IPS-20b (cell line): Measurements from ENCODE around the gene ST3GAL6.

Experiments
- H3K27ac ChIP-seq: one replicate; pipeline ENCODE4 v1.5.1; 2013; ENCODE audit warnings: low read length
- H3K27me3 ChIP-seq: 2 replicates; pipeline ENCODE4 v1.6.1; 2013; ENCODE audit warnings: mild to moderate bottlenecking, low read length, inconsistent platforms; ENCODE audit not compliant: insufficient read depth
- H3K36me3 ChIP-seq: 2 replicates; pipeline ENCODE4 v1.6.1; 2013; ENCODE audit warnings: low read depth, mild to moderate bottlenecking, inconsistent platforms, low read length, moderate library complexity; ENCODE audit not compliant: insufficient read depth
- H3K4me1 ChIP-seq: 2 replicates; pipeline ENCODE4 v1.6.1; 2013; ENCODE audit warnings: mild to moderate bottlenecking, control low read depth, inconsistent platforms, low read length, moderate library complexity; ENCODE audit not compliant: insufficient read depth
- H3K4me3 ChIP-seq: 2 replicates; pipeline ENCODE4 v1.5.1; 2013; ENCODE audit warnings: mild to moderate bottlenecking, low read length, inconsistent platforms
- H3K9ac ChIP-seq: 2 replicates; pipeline ENCODE4 v1.6.1; 2013; ENCODE audit warnings: low read depth, mild to moderate bottlenecking, inconsistent platforms, low read length, moderate library complexity
- H3K9me3 ChIP-seq: 2 replicates; pipeline ENCODE4 v1.6.1; 2013; ENCODE audit warnings: mild to moderate bottlenecking, low read depth, low read length, inconsistent platforms; ENCODE audit not compliant: insufficient read depth

Gene ST3GAL6

GRCh38 chr3:98763076-98763475 is at the start of gene ST3GAL6:
ST3GAL6 (plus strand) TSS chr3:98763340; CDS start chr3:98768441, 5,101 bp downstream.
- H3K4me3 ChIP-seq, result no peak within 1 kb of the TSS
- peaks cover 9% of the 10 kb centered on the region; the same call in 1 of the 2 replicates for H3K4me1 ChIP-seq
- no peaks in the 10 kb centered on the region for H3K9me3 ChIP-seq
- H3K36me3 ChIP-seq, result no peaks in the 10 kb centered on the region
- no peak within 1 kb of the TSS for H3K9ac ChIP-seq
- H3K27ac ChIP-seq, result no peak within 1 kb of the TSS
- no peaks in the 10 kb centered on the region for H3K27me3 ChIP-seq

- Histone ChIP-seq H3K4me3 (no peak overlapping the region), H3K36me3 (no peaks in the 10 kb centered on the region), H3K9me3 (no peaks in the 10 kb centered on the region), H3K4me1 (peaks cover 12% of the 10 kb centered on the region; the same call in 1 of the 2 replicates), H3K27ac (no peak overlapping the region), H3K27me3 (no peaks in the 10 kb centered on the region), H3K9ac (no peak overlapping the region)
These were observed 49.2 kb upstream of the ST3GAL6 start for GRCh38 chr3:98713984-98714383.

GRCh38 chr3:98717584-98717983 is 45.6 kb upstream of the ST3GAL6 start:
- H3K4me1 ChIP-seq, result peaks cover 12% of the 10 kb centered on the region; the same call in 1 of the 2 replicates
- H3K27me3 ChIP-seq, result no peaks in the 10 kb centered on the region
- no peaks in the 10 kb centered on the region for H3K9me3 ChIP-seq
- no peak overlapping the region for H3K27ac ChIP-seq
- H3K4me3 ChIP-seq, result no peak overlapping the region
- H3K36me3 ChIP-seq, result no peaks in the 10 kb centered on the region
- H3K9ac ChIP-seq, result no peak overlapping the region

- no peak overlapping the region for H3K9ac ChIP-seq
- peaks cover 20% of the 10 kb centered on the region; the same call in 1 of the 2 replicates for H3K4me1 ChIP-seq
- H3K27ac ChIP-seq, result no peak overlapping the region
These were observed 44.4 kb upstream of the ST3GAL6 start for GRCh38 chr3:98718730-98719129.

GRCh38 chr3:98721776-98722175 is 41.4 kb upstream of the ST3GAL6 start:
- peaks cover 22% of the 10 kb centered on the region; the same call in 1 of the 2 replicates for H3K4me1 ChIP-seq
- H3K36me3 ChIP-seq, result no peaks in the 10 kb centered on the region
- no peak overlapping the region for H3K4me3 ChIP-seq
- no peaks in the 10 kb centered on the region for H3K9me3 ChIP-seq
- no peaks in the 10 kb centered on the region for H3K27me3 ChIP-seq
- no peak overlapping the region for H3K9ac ChIP-seq
- H3K27ac ChIP-seq, result no peak overlapping the region

More at GRCh38 chr3:98718730-98719129, 44.4 kb upstream of the ST3GAL6 start:
- no peaks in the 10 kb centered on the region for H3K27me3 ChIP-seq
- H3K4me3 ChIP-seq, result no peak overlapping the region
- no peaks in the 10 kb centered on the region for H3K9me3 ChIP-seq
- H3K36me3 ChIP-seq, result no peaks in the 10 kb centered on the region

GRCh38 chr3:98722389-98722788 is 40.8 kb upstream of the ST3GAL6 start:
- Histone ChIP-seq H3K9ac (no peak overlapping the region), H3K4me3 (peak overlapping the region; percentile 35; the same call in 1 of the 2 replicates), H3K9me3 (no peaks in the 10 kb centered on the region), H3K27ac (no peak overlapping the region), H3K27me3 (no peaks in the 10 kb centered on the region), H3K36me3 (no peaks in the 10 kb centered on the region), H3K4me1 (peaks cover 22% of the 10 kb centered on the region; the same call in 1 of the 2 replicates)

GRCh38 chr3:98725352-98725751 is 37.8 kb upstream of the ST3GAL6 start:
- Histone ChIP-seq H3K9me3 (no peaks in the 10 kb centered on the region), H3K4me3 (no peak overlapping the region), H3K27ac (no peak overlapping the region), H3K9ac (no peak overlapping the region), H3K27me3 (peaks cover 1% of the 10 kb centered on the region; the same call in 1 of the 2 replicates), H3K36me3 (no peaks in the 10 kb centered on the region), H3K4me1 (peaks cover 26% of the 10 kb centered on the region; the same call in 1 of the 2 replicates)

- no peak overlapping the region for H3K27ac ChIP-seq
- no peaks in the 10 kb centered on the region for H3K36me3 ChIP-seq
- no peaks in the 10 kb centered on the region for H3K9me3 ChIP-seq
These were observed 37.1 kb upstream of the ST3GAL6 start for GRCh38 chr3:98726084-98726483.

GRCh38 chr3:98727638-98728037 is 35.5 kb upstream of the ST3GAL6 start:
- H3K9me3 ChIP-seq, result no peaks in the 10 kb centered on the region
- no peak overlapping the region for H3K4me3 ChIP-seq
- H3K27me3 ChIP-seq, result peaks cover 16% of the 10 kb centered on the region; the same call in 1 of the 2 replicates
- no peaks in the 10 kb centered on the region for H3K36me3 ChIP-seq
- H3K9ac ChIP-seq, result no peak overlapping the region
- H3K27ac ChIP-seq, result no peak overlapping the region
- H3K4me1 ChIP-seq, result peaks cover 24% of the 10 kb centered on the region; the same call in 1 of the 2 replicates

More at GRCh38 chr3:98726084-98726483, 37.1 kb upstream of the ST3GAL6 start:
- H3K4me1 ChIP-seq, result peaks cover 26% of the 10 kb centered on the region; the same call in 1 of the 2 replicates
- H3K27me3 ChIP-seq, result peaks cover 8% of the 10 kb centered on the region; the same call in 1 of the 2 replicates
- no peak overlapping the region for H3K4me3 ChIP-seq
- H3K9ac ChIP-seq, result no peak overlapping the region

- H3K4me1 ChIP-seq, result peaks cover 18% of the 10 kb centered on the region; the same call in 1 of the 2 replicates
- no peak overlapping the region for H3K4me3 ChIP-seq
- peaks cover 25% of the 10 kb centered on the region for H3K27me3 ChIP-seq
- no peak overlapping the region for H3K27ac ChIP-seq
- no peak overlapping the region for H3K9ac ChIP-seq
- H3K9me3 ChIP-seq, result no peaks in the 10 kb centered on the region
- H3K36me3 ChIP-seq, result no peaks in the 10 kb centered on the region
These were observed 34.5 kb upstream of the ST3GAL6 start for GRCh38 chr3:98728672-98729071.

- H3K27me3 ChIP-seq, result peaks cover 42% of the 10 kb centered on the region
These were observed 32.8 kb upstream of the ST3GAL6 start for GRCh38 chr3:98730338-98730737.

GRCh38 chr3:98730886-98731537 is 32.1 kb upstream of the ST3GAL6 start:
- Histone ChIP-seq H3K4me3 (no peak overlapping the region), H3K9me3 (no peaks in the 10 kb centered on the region), H3K27ac (no peak overlapping the region), H3K36me3 (no peaks in the 10 kb centered on the region), H3K27me3 (peaks cover 48% of the 10 kb centered on the region), H3K4me1 (peaks cover 12% of the 10 kb centered on the region; the same call in 1 of the 2 replicates), H3K9ac (no peak overlapping the region)

More at GRCh38 chr3:98730338-98730737, 32.8 kb upstream of the ST3GAL6 start:
- Histone ChIP-seq H3K4me3 (no peak overlapping the region), H3K27ac (no peak overlapping the region), H3K9ac (no peak overlapping the region), H3K9me3 (no peaks in the 10 kb centered on the region), H3K36me3 (no peaks in the 10 kb centered on the region), H3K4me1 (peaks cover 18% of the 10 kb centered on the region; the same call in 1 of the 2 replicates)
